GM20431 (cell line): ENCODE measurements around the gene KCNG1.
"Not testable (repeated sequence)": the region's sequence is repeated elsewhere in the genome, so short reads cannot be mapped to it uniquely, and the experiment has no call there.

Experiments
- in situ Hi-C: fragments of 300-500 bp; cut with MseI, MboI; formaldehyde crosslinking; loops from one replicate; pipeline ENCODE4 v1.15.0; 2020; ENCODE audit warnings: low sequenced_read_pairs; ENCODE audit not compliant: unreplicated experiment

KCNG1 gene, protein sequence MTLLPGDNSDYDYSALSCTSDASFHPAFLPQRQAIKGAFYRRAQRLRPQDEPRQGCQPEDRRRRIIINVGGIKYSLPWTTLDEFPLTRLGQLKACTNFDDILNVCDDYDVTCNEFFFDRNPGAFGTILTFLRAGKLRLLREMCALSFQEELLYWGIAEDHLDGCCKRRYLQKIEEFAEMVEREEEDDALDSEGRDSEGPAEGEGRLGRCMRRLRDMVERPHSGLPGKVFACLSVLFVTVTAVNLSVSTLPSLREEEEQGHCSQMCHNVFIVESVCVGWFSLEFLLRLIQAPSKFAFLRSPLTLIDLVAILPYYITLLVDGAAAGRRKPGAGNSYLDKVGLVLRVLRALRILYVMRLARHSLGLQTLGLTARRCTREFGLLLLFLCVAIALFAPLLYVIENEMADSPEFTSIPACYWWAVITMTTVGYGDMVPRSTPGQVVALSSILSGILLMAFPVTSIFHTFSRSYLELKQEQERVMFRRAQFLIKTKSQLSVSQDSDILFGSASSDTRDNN

DNA sequence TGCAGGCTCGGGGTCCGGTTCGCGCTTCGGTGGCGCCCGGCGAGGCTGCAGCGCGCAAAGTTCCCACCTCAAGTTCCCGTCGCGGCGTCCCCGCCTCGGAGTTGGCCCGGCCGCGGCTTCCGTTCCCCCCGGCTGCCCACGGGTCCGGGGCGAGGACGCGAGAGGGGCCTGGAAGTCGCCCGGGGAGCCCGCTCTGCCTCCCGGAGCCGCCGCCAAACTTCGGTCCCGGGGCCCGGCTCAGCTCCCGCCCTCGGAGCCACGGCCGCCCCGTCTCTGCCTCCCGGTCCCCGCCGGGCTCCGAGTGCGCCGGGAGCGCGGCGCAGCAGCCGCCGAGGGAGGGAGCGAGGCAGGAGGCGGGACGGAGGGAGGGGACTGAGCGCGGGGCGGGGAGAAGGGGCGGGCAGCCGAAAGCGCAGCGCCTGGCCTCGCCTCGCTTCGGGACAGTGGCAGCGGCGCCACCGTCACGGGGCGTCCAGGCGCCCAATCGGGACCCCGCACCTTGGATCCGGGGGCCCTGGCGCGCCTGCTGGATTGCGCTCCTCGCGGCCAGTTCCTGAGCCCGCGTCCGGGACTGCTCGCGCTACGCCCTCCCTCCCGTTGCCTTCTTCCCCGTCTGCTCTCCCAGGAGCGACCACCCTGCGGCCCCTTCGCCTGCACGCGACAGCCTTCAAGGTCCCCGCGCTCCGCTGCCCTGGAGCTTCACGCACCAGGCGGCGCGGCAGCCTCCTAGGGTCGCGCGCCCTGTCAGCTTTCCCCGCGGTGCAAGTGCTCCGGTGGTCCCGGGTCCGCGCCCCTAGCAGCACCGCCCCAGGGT, at the start of gene KCNG1:
TSS of gene KCNG1 (minus strand) at position 305 of the 814 bp plus-strand sequence. CDS start 12,769 bp downstream, outside the sequence.
- in situ Hi-C loops, result no loop called here

DNA sequence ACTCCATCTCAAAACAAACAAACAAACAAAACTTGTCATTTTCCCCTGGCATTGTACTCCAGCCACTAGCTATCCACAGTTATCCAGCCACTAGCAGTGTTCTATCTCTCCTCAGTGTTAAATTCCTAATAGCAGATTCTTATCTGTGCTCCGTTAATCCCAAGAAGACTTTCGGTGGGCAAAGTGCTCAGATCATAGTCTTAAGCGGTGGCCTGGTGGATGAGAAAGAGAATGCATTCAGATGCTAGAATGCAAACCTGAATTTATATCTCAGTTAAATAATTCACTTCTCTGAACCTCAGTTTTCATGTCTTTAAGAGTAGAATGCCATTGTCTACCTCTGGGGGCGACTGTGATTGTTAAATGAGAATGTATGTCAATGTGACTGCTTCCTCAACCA, 47.7 kb upstream of the KCNG1 start:
- in situ Hi-C loops, result no loop called here

DNA sequence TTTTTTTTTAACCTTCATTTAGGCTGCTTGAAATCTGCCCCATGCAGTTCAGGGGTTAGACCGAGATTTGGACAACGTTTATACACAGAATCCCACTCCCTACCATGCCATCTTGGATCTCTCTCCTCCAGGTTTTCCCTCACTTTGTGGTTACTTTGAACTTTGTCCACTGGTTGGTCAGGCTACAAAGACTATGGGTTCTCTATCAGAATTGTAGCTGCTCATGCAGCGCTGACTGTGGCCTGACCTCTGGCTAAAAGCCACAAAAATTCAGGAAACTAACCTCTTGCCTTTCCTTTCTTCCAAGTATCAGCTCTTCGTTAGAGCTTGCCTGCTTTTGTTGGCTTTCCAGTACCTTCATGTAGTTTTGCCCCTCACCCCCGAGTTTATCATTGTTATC, 44.9 kb upstream of the KCNG1 start:
- in situ Hi-C loops, result no loop called here

DNA sequence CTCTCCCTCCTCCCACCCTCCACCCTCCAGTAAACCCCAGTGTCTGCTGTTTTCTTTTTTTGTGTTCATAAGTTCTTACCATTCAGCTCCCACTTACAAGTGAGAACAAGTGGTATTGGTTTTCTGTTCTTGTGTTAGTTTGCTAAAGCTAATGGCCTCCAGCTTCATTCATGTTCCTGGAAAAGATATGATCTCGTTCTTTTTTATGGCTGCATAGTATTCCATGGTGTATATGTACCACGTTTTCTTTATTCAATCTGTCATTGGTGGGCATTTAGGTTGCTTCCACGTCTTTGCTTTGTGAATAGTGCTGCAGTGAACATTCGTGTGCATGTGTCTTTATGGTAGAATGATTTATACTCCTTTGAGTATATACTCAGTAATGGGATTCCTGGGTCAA, 42.7 kb upstream of the KCNG1 start:
- in situ Hi-C loops, result no loop called here

DNA sequence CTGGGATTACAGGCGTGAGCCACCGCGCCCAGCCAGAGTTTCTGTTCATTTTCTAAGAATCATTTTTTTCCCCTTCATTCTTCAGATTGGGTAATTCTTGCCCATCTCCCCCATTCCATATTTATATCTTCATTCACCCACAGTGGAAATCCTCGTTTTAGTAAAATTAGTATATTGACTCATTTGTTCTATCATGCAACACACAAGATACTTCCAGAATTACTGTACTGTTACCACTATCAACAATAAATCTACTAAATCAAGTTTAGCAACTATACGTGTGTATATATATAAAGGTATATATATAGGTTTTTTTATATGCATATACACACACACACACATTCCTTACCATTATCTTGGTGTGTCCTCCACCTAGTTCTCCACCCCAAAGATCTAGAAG, 41.2 kb upstream of the KCNG1 start:
- in situ Hi-C loops, result no loop called here

DNA sequence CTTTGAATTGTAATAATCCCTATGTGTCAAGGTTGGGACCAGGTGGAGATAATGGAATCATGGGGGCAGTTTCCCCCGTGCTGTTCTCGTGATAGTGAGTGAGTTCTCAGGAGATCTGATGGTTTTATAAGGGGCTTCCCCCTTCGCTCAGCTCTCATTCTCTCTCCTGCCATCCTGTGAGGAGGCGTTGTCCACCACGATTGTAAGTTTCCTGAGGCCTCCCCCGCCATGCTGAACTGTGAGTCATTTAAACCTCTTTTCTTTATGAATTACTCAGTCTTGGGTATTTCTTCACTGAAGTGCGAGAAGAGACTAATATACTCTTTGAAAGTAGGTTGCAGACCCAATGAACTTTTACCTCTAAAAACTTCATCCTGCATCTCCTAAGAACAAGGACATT, 39.2 kb upstream of the KCNG1 start:
- in situ Hi-C loops, result no loop called here

DNA sequence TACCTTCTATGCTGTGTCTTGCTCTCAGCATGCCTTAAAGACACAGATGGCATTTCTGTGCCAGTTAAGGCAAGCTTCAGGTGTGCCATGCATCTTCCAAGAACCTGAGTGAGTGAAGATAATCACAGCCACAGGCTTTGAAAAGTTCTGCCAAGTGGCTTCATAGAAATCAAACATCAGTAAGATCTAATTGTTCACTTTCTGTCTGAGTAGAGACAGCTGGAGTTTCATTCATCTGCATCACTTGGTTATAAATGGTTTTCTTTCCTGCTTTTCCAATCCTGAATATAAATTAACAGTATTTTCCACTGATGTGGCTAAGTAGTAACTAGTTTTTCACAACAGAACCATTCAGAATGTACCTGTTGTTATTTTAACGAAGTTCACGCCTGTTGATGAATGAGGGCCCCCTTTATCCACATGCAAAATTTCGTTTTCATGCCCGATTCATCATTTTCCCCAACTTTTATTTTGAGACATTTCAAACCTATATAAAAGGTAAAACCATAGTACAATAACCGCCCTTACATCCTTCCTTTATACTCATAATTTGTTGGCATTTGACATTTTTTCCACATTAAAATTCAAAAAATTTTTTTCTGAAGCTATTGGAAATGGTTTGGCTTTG, 38.6 kb upstream of the KCNG1 start:
- in situ Hi-C loops, result no loop called here

DNA sequence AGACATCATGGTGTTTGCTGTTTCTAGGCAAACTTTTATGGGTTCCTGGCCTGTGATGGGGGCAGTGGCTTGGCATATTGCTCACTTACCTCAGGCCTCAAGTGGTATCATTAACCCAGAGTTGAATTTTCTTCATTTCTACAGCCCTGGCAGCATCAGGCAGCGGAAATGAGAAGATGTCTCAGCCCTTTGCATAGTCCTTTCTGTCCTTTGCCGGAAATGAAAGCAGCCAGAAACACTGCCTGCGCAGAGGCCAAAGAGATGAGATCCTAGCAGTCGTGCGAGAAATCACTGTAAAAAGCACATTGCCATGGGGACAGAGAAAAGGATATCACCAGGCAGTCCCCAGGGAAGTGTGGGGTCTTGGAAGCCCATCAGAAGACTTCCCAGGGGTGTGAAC, 37.4 kb upstream of the KCNG1 start:
- in situ Hi-C loops, result no loop called here

DNA sequence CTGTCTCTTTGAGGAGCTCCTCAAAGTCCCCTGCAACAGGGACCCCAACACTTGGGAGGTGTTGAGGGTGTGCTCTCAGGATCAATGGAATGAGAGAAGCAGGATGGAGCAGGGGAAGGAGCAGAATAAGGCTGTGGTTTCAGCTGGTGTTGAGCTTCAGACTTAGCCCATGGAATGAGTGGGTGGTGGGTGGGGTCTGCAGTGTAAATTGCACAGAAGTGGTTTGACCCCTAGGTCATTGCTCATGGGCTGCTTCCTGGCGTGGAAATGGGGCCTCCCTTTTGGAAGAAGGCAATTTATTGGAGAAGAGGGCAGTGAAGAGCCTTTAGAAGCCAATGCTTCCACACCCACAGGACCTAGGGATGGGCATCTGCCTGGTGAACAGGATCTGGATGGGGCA, 37.0 kb upstream of the KCNG1 start:
- in situ Hi-C loops, result no loop called here

DNA sequence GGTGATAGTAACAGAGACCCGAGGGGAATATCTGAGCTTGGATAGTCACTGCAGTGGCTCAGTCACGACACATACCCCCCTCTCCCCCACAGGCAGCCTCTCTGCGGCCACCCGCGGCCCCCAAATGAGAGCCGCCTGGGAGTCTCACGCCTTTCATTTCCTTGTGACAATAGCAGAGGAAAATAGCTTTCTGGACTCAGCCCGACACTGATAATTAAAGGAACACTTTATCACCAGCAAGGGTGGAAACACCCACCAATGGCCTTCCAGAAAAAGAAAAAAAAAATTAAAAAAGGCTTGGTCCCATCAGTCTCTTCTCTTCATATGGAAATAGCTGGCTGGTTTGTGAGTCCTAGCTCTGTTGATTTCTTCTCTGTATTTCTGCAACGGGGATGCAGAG, 35.1 kb upstream of the KCNG1 start:
- in situ Hi-C loops, result no loop called here

DNA sequence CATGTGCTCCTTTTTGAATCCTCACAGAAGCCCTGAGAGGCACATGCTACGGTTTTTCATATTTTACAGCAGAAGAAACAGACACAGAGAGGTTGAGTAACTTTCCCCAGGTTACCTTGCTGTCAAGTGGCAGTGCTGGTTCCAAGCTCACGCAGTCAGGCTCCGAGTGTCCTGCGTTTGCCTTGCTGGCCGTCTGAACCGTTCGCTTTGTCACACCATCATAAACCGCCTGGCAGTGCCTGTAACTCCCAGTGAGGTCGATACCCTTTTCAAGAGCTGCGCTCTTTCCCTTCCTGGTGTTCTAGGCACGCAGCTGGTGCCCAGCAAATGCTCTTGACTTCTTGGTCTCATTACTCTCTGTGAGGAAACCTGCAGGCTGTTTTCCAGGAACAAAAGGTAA, 31.3 kb upstream of the KCNG1 start:
- in situ Hi-C loops, result no loop called here

DNA sequence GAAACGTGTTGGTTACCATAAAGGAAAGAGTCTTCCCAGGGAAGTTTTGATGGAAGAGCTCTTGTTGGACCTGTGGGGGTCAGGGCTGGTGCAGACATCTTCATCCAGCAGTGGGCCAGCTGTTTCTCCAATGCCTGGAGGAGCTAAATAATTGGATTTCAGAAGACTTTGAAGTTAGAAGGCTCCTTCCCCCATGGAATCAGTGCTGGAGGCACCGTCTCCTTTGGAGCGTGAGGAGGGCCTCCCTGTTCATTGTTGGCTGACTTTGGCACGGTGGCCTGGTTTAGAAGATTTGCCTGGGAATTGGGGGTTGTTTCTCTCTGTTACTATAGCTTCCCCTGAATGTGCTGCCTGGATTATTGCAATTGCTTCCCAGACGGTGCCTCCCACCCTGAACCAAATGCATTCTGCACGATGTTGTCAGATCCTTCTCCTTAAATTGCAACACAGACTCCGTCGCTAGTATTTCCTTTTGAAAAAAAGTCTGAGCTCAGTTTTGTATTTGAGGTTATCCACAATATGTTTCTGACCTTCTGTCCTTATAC, 27.7 kb upstream of the KCNG1 start:
- in situ Hi-C loops, result no loop called here

DNA sequence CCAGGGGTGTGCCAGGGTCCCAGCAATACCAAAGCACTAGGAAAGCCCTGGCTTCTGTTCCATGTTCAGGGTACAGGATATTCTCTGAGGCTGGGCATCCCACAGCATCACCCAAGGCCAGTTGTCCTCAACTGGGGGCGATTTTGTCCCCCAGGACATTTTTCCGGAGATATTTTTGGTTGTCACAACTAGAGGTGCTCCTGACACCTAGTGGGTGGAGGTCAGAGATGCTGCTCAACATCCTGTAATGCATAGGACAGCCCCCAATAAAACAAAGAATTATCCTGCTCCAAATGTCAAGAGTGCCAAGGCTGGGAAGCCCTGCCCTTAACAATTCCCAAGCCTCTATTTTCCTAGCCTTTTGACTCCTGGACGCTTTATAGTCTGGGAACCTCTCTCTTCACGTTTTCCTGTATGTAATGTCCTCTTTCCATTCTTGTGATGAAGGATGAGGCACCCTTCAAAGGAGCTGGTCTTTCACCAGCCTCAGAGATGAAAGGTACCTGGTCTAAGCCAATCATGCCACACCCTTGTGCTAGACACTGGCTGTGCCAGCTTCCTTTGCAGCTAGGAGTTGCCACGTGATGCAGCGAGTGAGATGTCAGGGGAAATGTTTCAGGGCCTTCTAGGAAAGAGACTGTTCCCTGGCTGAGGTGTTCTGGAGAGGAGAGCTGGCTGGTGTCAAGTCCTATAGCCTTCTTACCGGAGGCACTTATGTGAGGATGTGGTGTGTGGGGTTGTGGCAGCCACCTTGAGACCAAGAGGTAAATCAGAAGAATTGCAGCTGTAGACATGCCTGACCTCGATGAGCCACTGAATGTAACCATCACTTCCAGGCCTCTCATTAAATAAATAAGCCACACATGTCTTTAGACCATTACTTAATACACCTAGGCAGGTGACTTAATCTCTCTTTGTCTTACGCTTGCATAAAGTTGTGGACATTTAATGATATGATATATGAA, 23.4 kb upstream of the KCNG1 start:
- in situ Hi-C loops, result no loop called here

DNA sequence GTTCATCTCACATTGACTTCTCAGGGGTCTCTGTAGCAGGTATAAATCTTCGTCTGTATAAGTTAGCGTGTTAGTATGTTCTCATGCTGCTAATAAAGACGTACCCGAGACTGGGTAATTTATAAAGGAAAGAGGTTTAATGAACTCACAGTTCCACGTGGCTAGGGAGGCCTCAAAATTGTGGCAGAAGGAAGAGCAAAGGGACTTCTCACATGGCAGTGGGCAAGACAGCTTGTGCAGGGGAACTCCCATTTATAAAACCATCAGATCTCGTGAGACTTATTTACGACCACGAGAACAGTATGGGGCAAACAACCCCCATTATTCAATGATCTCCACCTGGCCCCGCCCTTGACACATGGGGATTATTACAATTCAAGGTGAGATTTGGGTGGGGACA, 22.6 kb upstream of the KCNG1 start:
- in situ Hi-C loops, result not testable (repeated sequence)

DNA sequence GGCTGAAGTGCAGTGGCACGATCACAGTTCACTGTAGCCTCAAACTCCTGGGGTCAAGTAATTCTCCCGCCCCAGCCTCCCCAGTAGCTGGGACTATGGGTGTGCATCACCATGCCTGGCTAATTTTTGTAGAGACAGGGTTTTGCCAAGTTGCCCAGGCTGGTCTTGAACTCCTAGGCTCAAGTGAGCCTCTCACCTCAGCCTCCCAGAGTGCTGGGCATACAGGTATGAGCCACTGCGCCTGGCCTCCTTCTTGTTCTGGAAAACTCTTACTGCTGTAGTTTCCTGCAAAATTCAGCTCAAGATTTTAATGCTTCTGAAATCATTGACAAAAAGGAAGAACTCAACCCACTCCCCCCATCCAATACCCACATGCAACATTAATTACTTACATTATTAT, 21.9 kb upstream of the KCNG1 start:
- in situ Hi-C loops, result no loop called here

DNA sequence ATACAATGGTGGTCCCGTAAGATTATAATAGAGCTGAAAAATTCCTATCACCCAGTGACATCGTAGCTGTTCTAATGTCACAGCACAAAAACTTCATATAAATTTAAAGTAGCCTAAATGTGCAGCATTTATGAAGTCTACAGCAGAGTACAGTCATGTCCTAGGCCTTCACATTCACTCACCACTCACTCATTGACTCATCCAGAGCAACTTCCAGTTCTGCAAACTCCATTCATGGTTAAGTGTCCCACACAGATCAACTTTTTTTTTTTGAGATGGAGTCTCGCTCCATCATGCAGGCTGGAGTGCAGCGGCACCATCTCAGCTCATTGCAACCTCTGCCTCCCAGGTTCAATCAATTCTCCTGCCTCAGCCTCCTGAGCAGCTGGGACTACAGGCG, 20.9 kb upstream of the KCNG1 start:
- in situ Hi-C loops, result no loop called here

DNA sequence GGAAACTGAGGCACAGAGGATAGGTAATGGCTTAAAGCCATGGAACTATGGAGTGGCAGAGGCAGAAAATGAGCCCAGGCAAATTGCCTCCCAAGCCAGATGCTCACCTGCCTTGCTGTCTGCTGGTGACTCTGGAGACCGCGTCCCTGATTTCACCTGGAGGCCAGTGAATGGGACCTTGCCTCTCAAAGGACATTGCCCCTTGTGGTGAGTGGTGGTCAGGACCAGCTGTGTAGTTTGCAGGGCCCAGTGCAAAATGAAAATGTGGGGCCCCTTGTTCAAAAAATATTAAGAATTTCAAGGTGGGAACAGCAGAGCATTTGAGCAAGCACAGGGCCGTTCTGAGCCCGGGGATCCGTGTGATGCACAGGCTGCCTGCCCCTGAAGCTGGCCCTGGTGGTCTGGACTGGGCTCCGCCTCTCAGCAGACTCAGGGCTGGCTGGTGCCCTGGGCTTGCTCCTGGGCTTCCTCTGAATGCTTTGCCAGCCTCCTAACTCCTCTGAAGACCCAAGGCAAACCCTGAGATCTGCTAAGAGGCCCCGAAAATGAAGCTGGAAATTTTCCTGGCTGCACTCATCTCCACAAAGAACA, 19.8 kb upstream of the KCNG1 start:
- in situ Hi-C loops, result no loop called here

DNA sequence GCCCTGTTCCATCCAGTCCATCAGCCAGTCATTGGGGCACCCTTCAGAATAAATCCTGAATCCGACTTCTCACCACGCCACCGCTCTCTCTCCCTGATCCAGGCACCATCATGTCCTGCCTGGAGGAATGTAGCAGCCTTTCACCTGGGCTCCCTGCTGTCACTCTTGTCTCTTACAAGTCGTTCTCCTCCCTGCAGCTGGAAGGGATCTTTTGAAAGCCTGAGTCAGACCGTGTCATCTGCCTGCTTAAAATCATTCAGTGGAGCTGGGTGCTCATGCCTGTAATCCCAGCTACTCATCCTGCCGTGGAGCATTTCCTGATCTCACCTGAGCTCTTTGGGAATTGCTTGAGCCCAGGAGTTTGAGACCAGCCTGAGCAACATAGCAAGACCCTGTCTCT, 19.2 kb upstream of the KCNG1 start:
- in situ Hi-C loops, result no loop called here

DNA sequence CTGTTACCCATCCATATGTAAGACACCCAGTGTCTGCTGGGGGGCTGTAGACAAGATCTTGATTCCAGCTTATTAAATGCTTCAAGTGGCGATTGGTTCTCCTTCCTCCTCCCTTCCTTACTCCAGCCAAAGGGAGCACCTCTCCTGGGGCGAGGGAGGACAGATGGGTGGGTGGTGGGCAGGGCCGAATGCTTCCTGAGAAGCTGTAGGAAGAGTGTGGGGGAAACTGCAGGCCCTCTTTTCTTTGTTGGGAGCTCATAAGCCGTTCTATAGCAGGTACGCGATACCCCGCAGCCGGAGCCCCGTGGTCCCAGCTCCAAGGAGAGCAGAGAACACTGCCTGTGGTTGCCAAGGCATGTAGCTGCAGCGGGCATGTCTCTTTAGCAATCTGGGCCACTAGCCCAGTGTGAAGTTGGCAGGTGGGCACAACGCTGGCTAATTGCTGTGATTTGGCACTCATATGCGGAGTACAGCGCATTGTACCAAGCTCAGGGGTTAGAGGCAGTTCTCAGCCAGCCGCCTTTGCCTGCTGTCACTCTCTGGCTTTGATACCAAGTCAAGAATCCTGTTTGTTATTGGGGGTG, 14.7 kb upstream of the KCNG1 start:
- in situ Hi-C loops, result no loop called here
